HepG2 (cell line): Measurements from ENCODE around the gene C3orf22. TPM values are rescaled to one million over a fixed set of nuclear protein-coding genes. Genes with fewer than 3 reads are reported as not detected.

Source experiments
- ATF7-NPFF ChIP-seq: sonication (generic); formaldehyde crosslinking; IDR thresholded peaks from 2 replicates; pipeline ENCODE4 v1.8.1; 2023; ENCODE audit warnings: mild to moderate bottlenecking, low read depth, missing genetic modification reagents, moderate library complexity
- HNRNPL ChIP-seq: fragments of 200-400 bp; formaldehyde crosslinking; IDR thresholded peaks from 2 replicates; pipeline ENCODE4 v1.6.1; 2017; ENCODE audit warnings: mild to moderate bottlenecking, low read depth, low read length
- HOXA7 ChIP-seq: sonication (generic); formaldehyde crosslinking; IDR thresholded peaks from 2 replicates; pipeline ENCODE4 v1.8.1; 2022; ENCODE audit warnings: mild to moderate bottlenecking, missing genetic modification reagents, moderate library complexity
- IKZF5 ChIP-seq: IDR thresholded peaks from 2 replicates; pipeline ENCODE4 v1.6.1; 2018; ENCODE audit warnings: missing genetic modification reagents, mild to moderate bottlenecking, missing compliant biosample characterization
- KLF15 ChIP-seq: sonication (generic); formaldehyde crosslinking; IDR thresholded peaks from 2 replicates; pipeline ENCODE4 v1.8.1; 2023; ENCODE audit warnings: borderline replicate concordance, mild to moderate bottlenecking, inconsistent platforms, missing genetic modification reagents, mixed read lengths
- MXI1 ChIP-seq: IDR thresholded peaks from 3 replicates; pipeline ENCODE4 v1.6.1; 2012; ENCODE audit warnings: low read depth, low read length, inconsistent platforms, borderline replicate concordance
- NFE2L2 ChIP-seq: fragments of 150-350 bp; IDR thresholded peaks from 2 replicates; pipeline ENCODE4 v1.6.1; 2014; ENCODE audit warnings: low read length
- NR2F1 ChIP-seq, 2 experiments: fragments of 450-650 bp in 1 of 2; formaldehyde crosslinking in 1 of 2; IDR thresholded peaks; 2 replicates each; pipeline versions ENCODE4 v1.5.0 to v1.6.1; 2016 to 2020; ENCODE audit warnings: mild to moderate bottlenecking in 1 of 2, missing compliant biosample characterization in 1 of 2, missing genetic modification reagents in 1 of 2, moderate library complexity in 1 of 2
- PAX8 ChIP-seq: sonication (generic); formaldehyde crosslinking; IDR thresholded peaks from 2 replicates; pipeline ENCODE4 v1.8.0; 2022; ENCODE audit warnings: mild to moderate bottlenecking, missing genetic modification reagents, borderline replicate concordance
- RARA ChIP-seq: IDR thresholded peaks from 2 replicates; pipeline ENCODE4 v1.6.1; 2016; ENCODE audit warnings: missing genetic modification reagents, missing compliant biosample characterization
- RBFOX2 ChIP-seq: fragments of 200-400 bp; formaldehyde crosslinking; IDR thresholded peaks from 2 replicates; pipeline ENCODE4 v1.6.1; 2017; ENCODE audit warnings: low read depth, mild to moderate bottlenecking, low read length
- REST ChIP-seq, 2 experiments: IDR thresholded peaks; 2 replicates each; pipeline ENCODE4 v1.6.1; 2011 to 2012; ENCODE audit warnings: low read length in 2 of 2, borderline replicate concordance in 1 of 2, low read depth in 1 of 2, mild to moderate bottlenecking in 1 of 2, moderate library complexity in 1 of 2
- SP140L ChIP-seq: sonication (generic); formaldehyde crosslinking; IDR thresholded peaks from 2 replicates; pipeline ENCODE4 v1.4.0; 2020; ENCODE audit warnings: missing genetic modification reagents, borderline replicate concordance
- TBL1XR1 ChIP-seq: fragments of 150-350 bp; IDR thresholded peaks from 2 replicates; pipeline ENCODE4 v1.6.1; 2014; ENCODE audit warnings: borderline replicate concordance, low read length; ENCODE audit not compliant: partially characterized antibody
- ZBTB44 ChIP-seq: sonication (generic); formaldehyde crosslinking; IDR thresholded peaks from 2 replicates; pipeline ENCODE4 v1.4.0; 2020; ENCODE audit warnings: missing genetic modification reagents
- ZFAT ChIP-seq: sonication (generic); formaldehyde crosslinking; conservative IDR thresholded peaks from 2 replicates; pipeline ENCODE4 v1.8.1; 2023; ENCODE audit warnings: missing genetic modification reagents, inconsistent platforms
- ZNF17 ChIP-seq: sonication (generic); formaldehyde crosslinking; IDR thresholded peaks from 2 replicates; pipeline ENCODE4 v1.5.0; 2020; ENCODE audit warnings: mild to moderate bottlenecking, missing genetic modification reagents
- ZNF235 ChIP-seq: sonication (generic); formaldehyde crosslinking; IDR thresholded peaks from 2 replicates; pipeline ENCODE4 v1.8.1; 2023; ENCODE audit warnings: mild to moderate bottlenecking, missing genetic modification reagents, borderline replicate concordance
- ZNF33B ChIP-seq: sonication (generic); formaldehyde crosslinking; IDR thresholded peaks from 2 replicates; pipeline ENCODE4 v1.5.1; 2020; ENCODE audit warnings: mild to moderate bottlenecking, missing genetic modification reagents
- ZNF354B ChIP-seq: sonication (generic); formaldehyde crosslinking; IDR thresholded peaks from 2 replicates; pipeline ENCODE4 v1.8.0; 2022; ENCODE audit warnings: mild to moderate bottlenecking, missing genetic modification reagents
- ZNF614 ChIP-seq: IDR thresholded peaks from 2 replicates; pipeline ENCODE4 v1.6.1; 2018; ENCODE audit warnings: missing biosample characterization, missing genetic modification reagents, inconsistent platforms, borderline replicate concordance
- ZNF761 ChIP-seq: sonication (generic); formaldehyde crosslinking; conservative IDR thresholded peaks from 2 replicates; pipeline ENCODE4 v1.4.0; 2020; ENCODE audit warnings: mild to moderate bottlenecking, missing genetic modification reagents
- polyA plus RNA-seq, 8 experiments: library from polyadenylated mRNA; depleted of rRNA in 3 of 8; stranded (reverse) in 7 of 8; unstranded in 1 of 8; fragments of >200 nt; fragmentation: Illumina TruSeq in 4 of 8; extraction: Trizol in 4 of 8; gene quantifications; 2 replicates each; pipeline versions ENCODE4 v1.2.1 to v1.2.3, GENCODE V29; 2011 to 2016; ENCODE audit warnings: low read depth in 4 of 8, missing spikeins in 1 of 8, mixed read lengths in 1 of 8; ENCODE audit not compliant: insufficient read depth in 1 of 8
- total RNA-seq, 5 experiments: library from RNA; depleted of rRNA; stranded (reverse); fragments of >200 nt; fragmentation: Illumina TruSeq; extraction: Trizol; gene quantifications; 2 replicates each; pipeline ENCODE4 v1.2.3, GENCODE V29; 2016; ENCODE audit warnings: low read depth in 1 of 5
- TF ChIP-seq, protein P1 (sequence below): sonication (generic); formaldehyde crosslinking; IDR thresholded peaks from 2 replicates; pipeline ENCODE4 v1.4.0; 2020; ENCODE audit warnings: mild to moderate bottlenecking, missing genetic modification reagents

The C3orf22 gene
- total and polyA plus RNA-seq, 2 of the 13 experiments (the other 11 are each of a cell fraction or from before 2014, with no cell fraction given), result not detected

- TF ChIP-seq TBL1XR1 (peak; percentile 17), HOXA7 (CRISPR knock-in tag) (no peak), REST (IDR thresholded peaks at IDR 0.05; ENCODE audit: borderline replicate concordance in 1 of 2, low read depth in 1 of 2, low read length in 2 of 2) (0 out of 4 replicates have a peak, but pooled peaks of 1 of the 2 experiments have one; percentile 7), ZNF235 (CRISPR knock-in tag) (no peak), ZNF614 (CRISPR knock-in tag) (peak; percentile 48; the same call in 1 of the 2 replicates), ZNF17 (CRISPR knock-in tag) (no peak), ATF7-NPFF (CRISPR knock-in tag) (peak; percentile 37; the same call in 1 of the 2 replicates), NFE2L2 (no peak), ZNF354B (no peak), SP140L (0 out of 2 replicates have a peak, but pooled peaks have one; percentile 26), ZNF761 (CRISPR knock-in tag) (peak; percentile 43; the same call in 1 of the 2 replicates), ZNF33B (CRISPR knock-in tag) (no peak), KLF15 (CRISPR knock-in tag) (no peak; the same call in 1 of the 2 replicates), RBFOX2 (peak; percentile 98), HNRNPL (peak; percentile 95), ZFAT (CRISPR knock-in tag) (no peak), PAX8 (CRISPR knock-in tag) (0 out of 2 replicates have a peak, but pooled peaks have one; percentile 33), RARA (CRISPR knock-in tag) (peak; percentile 78), ZBTB44 (CRISPR knock-in tag) (no peak), IKZF5 (CRISPR knock-in tag) (peak; percentile 71; the same call in 1 of the 2 replicates), MXI1 (peak; percentile 17; the same call in 1 of the 3 replicates), NR2F1 (CRISPR knock-in tag; IDR thresholded peaks at IDR 0.05) (peak in 1 of 2 experiments; percentile 38; a peak in 1 of 4 replicates)
- TF ChIP-seq, protein P1, sequence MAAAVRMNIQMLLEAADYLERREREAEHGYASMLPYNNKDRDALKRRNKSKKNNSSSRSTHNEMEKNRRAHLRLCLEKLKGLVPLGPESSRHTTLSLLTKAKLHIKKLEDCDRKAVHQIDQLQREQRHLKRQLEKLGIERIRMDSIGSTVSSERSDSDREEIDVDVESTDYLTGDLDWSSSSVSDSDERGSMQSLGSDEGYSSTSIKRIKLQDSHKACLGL (CRISPR knock-in tag), result no peak; the same call in 1 of the 2 replicates
These were observed 34.8 kb downstream of the C3orf22 start, which contains the start of gene CHST13 (continued) for GRCh38 chr3:126523745-126524428.
